ENCODE measurements around the gene KIAA1586.

DNA sequence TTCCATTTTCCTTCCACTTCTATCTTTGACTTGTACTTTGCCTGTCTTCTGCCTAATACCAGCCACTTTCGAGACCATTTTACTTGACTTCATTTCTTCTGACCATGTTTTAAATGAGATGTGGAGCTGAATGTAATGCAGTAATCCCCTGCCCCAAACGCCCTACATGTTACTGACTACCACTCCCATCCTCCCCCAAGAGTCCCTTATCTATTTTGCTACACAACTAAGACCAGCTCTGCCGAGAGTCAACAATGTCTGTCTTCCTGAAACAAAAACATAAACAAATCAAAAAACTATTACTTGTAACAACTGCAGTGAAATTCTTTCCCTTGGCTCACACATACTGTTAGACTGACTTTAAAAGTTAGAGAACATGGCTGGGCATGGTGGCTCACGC is 27.1 kb upstream of the KIAA1586 start:
- no peak for TF ChIP-seq POLR2A (IDR thresholded peaks at IDR 0.05)
- TF ChIP-seq, protein P1, sequence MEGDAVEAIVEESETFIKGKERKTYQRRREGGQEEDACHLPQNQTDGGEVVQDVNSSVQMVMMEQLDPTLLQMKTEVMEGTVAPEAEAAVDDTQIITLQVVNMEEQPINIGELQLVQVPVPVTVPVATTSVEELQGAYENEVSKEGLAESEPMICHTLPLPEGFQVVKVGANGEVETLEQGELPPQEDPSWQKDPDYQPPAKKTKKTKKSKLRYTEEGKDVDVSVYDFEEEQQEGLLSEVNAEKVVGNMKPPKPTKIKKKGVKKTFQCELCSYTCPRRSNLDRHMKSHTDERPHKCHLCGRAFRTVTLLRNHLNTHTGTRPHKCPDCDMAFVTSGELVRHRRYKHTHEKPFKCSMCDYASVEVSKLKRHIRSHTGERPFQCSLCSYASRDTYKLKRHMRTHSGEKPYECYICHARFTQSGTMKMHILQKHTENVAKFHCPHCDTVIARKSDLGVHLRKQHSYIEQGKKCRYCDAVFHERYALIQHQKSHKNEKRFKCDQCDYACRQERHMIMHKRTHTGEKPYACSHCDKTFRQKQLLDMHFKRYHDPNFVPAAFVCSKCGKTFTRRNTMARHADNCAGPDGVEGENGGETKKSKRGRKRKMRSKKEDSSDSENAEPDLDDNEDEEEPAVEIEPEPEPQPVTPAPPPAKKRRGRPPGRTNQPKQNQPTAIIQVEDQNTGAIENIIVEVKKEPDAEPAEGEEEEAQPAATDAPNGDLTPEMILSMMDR (IDR thresholded peaks at IDR 0.05), result no peak

Data from vagina (tissue), 2 donors.